GM18505 (cell line): ENCODE measurements around the gene NUDT14.
A peak's percentile ranks its signal among the peaks of the same experiment; 100 is the strongest.

ENCODE experiments used
- ATAC-seq: cut with Tn5 transposase; IDR thresholded peaks from one replicate; pipeline ENCODE4 v1.9.1; 2021; ENCODE audit not compliant: unreplicated experiment
- POLR2A ChIP-seq: IDR thresholded peaks from 4 replicates; pipeline ENCODE4 v1.6.1; 2011; ENCODE audit warnings: borderline replicate concordance; ENCODE audit not compliant: insufficient read depth, insufficient read length; ENCODE audit errors: extremely low read depth

Gene NUDT14

GRCh38 chr14:105180592-105181548 lies at the start of gene NUDT14:
NUDT14 (minus strand) TSS chr14:105181312; CDS start chr14:105181209, 103 bp downstream.
- ATAC-seq, result peak; percentile 60
- TF ChIP-seq POLR2A, result no peak

GRCh38 chr14:105229099-105229655 lies 48.1 kb upstream of the NUDT14 start:
- no peak for ATAC-seq
- no peak for TF ChIP-seq POLR2A

GRCh38 chr14:105228562-105228961 lies 47.5 kb upstream of the NUDT14 start:
- TF ChIP-seq POLR2A, result no peak
- ATAC-seq, result no peak

- no peak for ATAC-seq
- TF ChIP-seq POLR2A, result no peak
Observed at GRCh38 chr14:105227346-105227745, 46.2 kb upstream of the NUDT14 start.

- no peak for TF ChIP-seq POLR2A
- ATAC-seq, result no peak
Observed at GRCh38 chr14:105226198-105226597, 45.1 kb upstream of the NUDT14 start.

GRCh38 chr14:105224845-105225570 lies 43.9 kb upstream of the NUDT14 start:
- TF ChIP-seq POLR2A, result no peak
- no peak for ATAC-seq

GRCh38 chr14:105223770-105224544 lies 42.8 kb upstream of the NUDT14 start:
- no peak for TF ChIP-seq POLR2A
- ATAC-seq, result no peak

- no peak for TF ChIP-seq POLR2A
- no peak for ATAC-seq
Observed at GRCh38 chr14:105223260-105223659, 42.1 kb upstream of the NUDT14 start.

- no peak for ATAC-seq
- no peak for TF ChIP-seq POLR2A
Observed at GRCh38 chr14:105221598-105222178, 40.6 kb upstream of the NUDT14 start.

- no peak for TF ChIP-seq POLR2A
- no peak for ATAC-seq
Observed at GRCh38 chr14:105220699-105221597, 39.8 kb upstream of the NUDT14 start.

GRCh38 chr14:105219753-105220152 lies 38.6 kb upstream of the NUDT14 start:
- ATAC-seq, result no peak
- no peak for TF ChIP-seq POLR2A
